CD14-positive monocyte (primary cell): ENCODE results near the gene TENM3. TPM values are rescaled to one million over a fixed set of nuclear protein-coding genes. Genes with fewer than 3 reads are reported as not detected.

ENCODE experiments used
- DNase-seq, 3 donors: peaks; one replicate each; pipeline ENCODE4 v3.0.0-alpha.2; 2011 to 2022
- H2AFZ ChIP-seq: 2 replicates; pipeline ENCODE4 v1.6.0; 2012; ENCODE audit warnings: mild to moderate bottlenecking, low read depth, low read length, inconsistent platforms; ENCODE audit not compliant: insufficient read depth, poor library complexity, severe bottlenecking
- H3K27ac ChIP-seq, 2 donors: 1 replicate in 1 of 2; 2 replicates in 1 of 2; pipeline ENCODE4 v1.5.1; 2012 to 2013; ENCODE audit warnings: low read length in 2 of 2, control low read depth in 1 of 2, inconsistent platforms in 1 of 2, low read depth in 1 of 2, mild to moderate bottlenecking in 1 of 2
- H3K27me3 ChIP-seq, 2 donors: one replicate each; pipeline versions ENCODE4 v1.6.0 to v1.6.1; 2011 to 2013; ENCODE audit warnings: low read length in 2 of 2; ENCODE audit not compliant: control insufficient read depth in 2 of 2, insufficient read depth in 2 of 2
- H3K36me3 ChIP-seq, 2 donors: replicated peaks in 1 of 2; 1 replicate in 1 of 2; 2 replicates in 1 of 2; pipeline versions ENCODE4 v1.5.1 to v1.6.1; 2012 to 2013; ENCODE audit warnings: low read length in 2 of 2, control low read depth in 1 of 2, inconsistent platforms in 1 of 2, mild to moderate bottlenecking in 1 of 2; ENCODE audit not compliant: insufficient read depth in 2 of 2, control insufficient read depth in 1 of 2
- H3K4me1 ChIP-seq, 2 donors: 1 replicate in 1 of 2; 2 replicates in 1 of 2; pipeline versions ENCODE4 v1.5.1 to v1.6.1; 2012 to 2013; ENCODE audit warnings: low read length in 2 of 2, control low read depth in 1 of 2, inconsistent platforms in 1 of 2, mild to moderate bottlenecking in 1 of 2, moderate library complexity in 1 of 2; ENCODE audit not compliant: insufficient read depth in 2 of 2, control insufficient read depth in 1 of 2
- H3K4me2 ChIP-seq: replicated peaks from 2 replicates; pipeline ENCODE3; 2012; ENCODE audit warnings: low read length, moderate library complexity, mild to moderate bottlenecking; ENCODE audit not compliant: poor library complexity, severe bottlenecking; ENCODE audit errors: extremely low read depth
- H3K4me3 ChIP-seq, 3 experiments: fragments of 200-600 bp in 1 of 3; sonication (generic) in 1 of 3; replicated peaks in 1 of 3; 1 replicate in 2 of 3; 2 replicates in 1 of 3; pipeline ENCODE4 v1.5.1; 2011 to 2013; ENCODE audit warnings: low read length in 3 of 3, mild to moderate bottlenecking in 3 of 3, control low read depth in 2 of 3, low read depth in 2 of 3, inconsistent platforms in 1 of 3, moderate library complexity in 1 of 3
- H3K79me2 ChIP-seq: 2 replicates; pipeline ENCODE4 v1.6.0; 2012; ENCODE audit warnings: mild to moderate bottlenecking, control low read depth, inconsistent platforms, low read length, moderate library complexity; ENCODE audit not compliant: insufficient read depth
- H3K9ac ChIP-seq: 2 replicates; pipeline ENCODE4 v1.6.0; 2017; ENCODE audit warnings: low read length, mild to moderate bottlenecking; ENCODE audit not compliant: insufficient read depth, poor library complexity, severe bottlenecking
- H3K9me3 ChIP-seq, 2 donors: replicated peaks in 1 of 2; 1 replicate in 1 of 2; 2 replicates in 1 of 2; pipeline versions ENCODE4 v1.5.1 to v1.6.1; 2012 to 2013; ENCODE audit warnings: low read length in 2 of 2, control low read depth in 1 of 2; ENCODE audit not compliant: control insufficient read depth in 1 of 2, insufficient read depth in 1 of 2
- H4K20me1 ChIP-seq: 2 replicates; pipeline ENCODE4 v1.6.0; 2012; ENCODE audit warnings: mild to moderate bottlenecking, low read length, control low read depth, moderate library complexity; ENCODE audit not compliant: insufficient read depth
- H3K27ac Mint-ChIP-seq, 7 donors: one replicate each; pipeline ENCODE4 v1.8.0; 2020; ENCODE audit warnings: mild to moderate bottlenecking in 7 of 7, mixed read lengths in 7 of 7, moderate library complexity in 6 of 7, inconsistent platforms in 2 of 7
- H3K27me3 Mint-ChIP-seq, 3 donors: one replicate each; pipeline ENCODE4 v1.8.0; 2021 to 2022; ENCODE audit warnings: low read depth in 3 of 3, mild to moderate bottlenecking in 3 of 3, mixed read lengths in 3 of 3, moderate library complexity in 3 of 3, inconsistent platforms in 1 of 3
- H3K36me3 Mint-ChIP-seq, 2 donors: one replicate each; pipeline ENCODE4 v1.8.0; 2020; ENCODE audit warnings: mixed read lengths in 2 of 2, inconsistent platforms in 1 of 2, mild to moderate bottlenecking in 1 of 2
- H3K4me1 Mint-ChIP-seq: one replicate; pipeline ENCODE4 v1.8.0; 2020; ENCODE audit warnings: mild to moderate bottlenecking, mixed read lengths
- H3K4me3 Mint-ChIP-seq, 2 donors: one replicate each; pipeline ENCODE4 v1.8.0; 2020; ENCODE audit warnings: mild to moderate bottlenecking in 2 of 2, mixed read lengths in 2 of 2, moderate library complexity in 1 of 2
- H3K9me3 Mint-ChIP-seq, 7 donors: one replicate each; pipeline ENCODE4 v1.8.0; 2020 to 2022; ENCODE audit warnings: mixed read lengths in 7 of 7, mild to moderate bottlenecking in 6 of 7, moderate library complexity in 6 of 7, inconsistent platforms in 2 of 7
- CTCF ChIP-seq: fragments of 200-600 bp; IDR thresholded peaks from one replicate; pipeline ENCODE4 v1.8.0; 2022; ENCODE audit warnings: antibody characterized with exemption, mild to moderate bottlenecking
- WGBS: methylation state at CpG from one replicate; pipeline ENCODE4 v1.1.5; 2013; ENCODE audit warnings: missing lambda C conversion rate; ENCODE audit not compliant: insufficient coverage; 5-methylcytosine and 5-hydroxymethylcytosine counted together
- intact Hi-C, 2 donors: fragments of 100-400 bp; cut with micrococcal nuclease; formaldehyde crosslinking; loops; one replicate each; pipeline versions ENCODE4 v1.15.0 to v1.15.1; 2023
- polyA plus RNA-seq, 3 donors: library from polyadenylated mRNA; depleted of rRNA in 1 of 3; unstranded in 2 of 3; stranded (reverse) in 1 of 3; fragments of 300-500 nt in 2 of 3; fragments of >200 nt in 1 of 3; fragmentation: Illumina TruSeq in 2 of 3; gene quantifications; 1 replicate in 2 of 3; 2 replicates in 1 of 3; pipeline ENCODE4 v1.2.3, GENCODE V29; 2012 to 2021

The TENM3 gene
- polyA plus RNA-seq, 3 donors, result not detected

- no peaks in the 10 kb centered on the region for H3K4me1 Mint-ChIP-seq
- no peak overlapping the region for H3K4me3 Mint-ChIP-seq
- no peak for TF ChIP-seq CTCF
- no peak for DNase-seq
- Histone ChIP-seq H3K27ac (no peak overlapping the region), H3K4me1 (no peaks in the 10 kb centered on the region), H3K4me3 (no peak overlapping the region), H3K4me2 (no peak overlapping the region), H3K9me3 (peaks cover 8% of the 10 kb centered on the region in 2 donors), H4K20me1 (no peaks in the 10 kb centered on the region), H3K79me2 (no peaks in the 10 kb centered on the region), H3K9ac (no peak overlapping the region), H3K36me3 (no peaks in the 10 kb centered on the region), H3K27me3 (no peaks in the 10 kb centered on the region), H2AFZ (no peak overlapping the region)
- H3K9me3 Mint-ChIP-seq, result peaks cover 0 to 12% (median 5%) of the 10 kb centered on the region in 7 donors
- H3K27me3 Mint-ChIP-seq, result peaks cover 1 to 3% (median 2%) of the 10 kb centered on the region in 3 donors
- no peaks in the 10 kb centered on the region for H3K36me3 Mint-ChIP-seq
- H3K27ac Mint-ChIP-seq, result no peak overlapping the region
- intact Hi-C loops, result no loop called here
- WGBS, result 88% methylated on average over 2 of the region's 6 CpGs
Observed at GRCh38 chr4:182756161-182756690, 513.0 kb downstream of the TENM3 start.

- H3K9ac ChIP-seq, result no peak overlapping the region
- peaks cover 8% of the 10 kb centered on the region in 2 donors for H3K9me3 ChIP-seq
- Mint-ChIP-seq H3K4me1 (no peaks in the 10 kb centered on the region), H3K4me3 (no peak overlapping the region), H3K27ac (no peak overlapping the region), H3K36me3 (no peaks in the 10 kb centered on the region), H3K27me3 (peaks cover 1 to 3% (median 2%) of the 10 kb centered on the region in 3 donors), H3K9me3 (peaks cover 0 to 12% (median 5%) of the 10 kb centered on the region in 7 donors)
- no peaks in the 10 kb centered on the region for H3K4me1 ChIP-seq
- no peak overlapping the region for H3K4me2 ChIP-seq
- 92% methylated on average over 2 of the region's 12 CpGs for WGBS
- H3K27me3 ChIP-seq, result no peaks in the 10 kb centered on the region
- TF ChIP-seq CTCF, result no peak
- no peaks in the 10 kb centered on the region for H3K79me2 ChIP-seq
- no peak overlapping the region for H3K4me3 ChIP-seq
- H4K20me1 ChIP-seq, result no peaks in the 10 kb centered on the region
- H3K36me3 ChIP-seq, result no peaks in the 10 kb centered on the region
- H3K27ac ChIP-seq, result no peak overlapping the region
- H2AFZ ChIP-seq, result no peak overlapping the region
- intact Hi-C loops, result no loop called here
- DNase-seq, result no peak
Observed at GRCh38 chr4:182758273-182758672, 515.1 kb downstream of the TENM3 start.
